HG03045 (cell line): ENCODE results near the gene GADD45B.
A peak's percentile ranks its signal among the peaks of the same experiment; 100 is the strongest.

Source experiments
- ATAC-seq: cut with Tn5 transposase; IDR thresholded peaks from one replicate; pipeline ENCODE4 v1.9.1; 2021; ENCODE audit warnings: mild to moderate bottlenecking, moderate library complexity; ENCODE audit not compliant: unreplicated experiment

The GADD45B gene

GRCh38 chr19:2475702-2476450 is at the start of gene GADD45B:
Gene GADD45B, plus strand, starts transcription at chr19:2476127. Its CDS starts 232 bp downstream, at chr19:2476359.
- peak; percentile 48 for ATAC-seq

GRCh38 chr19:2426611-2427428 is 49.1 kb upstream of the GADD45B start:
- ATAC-seq: peak; percentile 7

GRCh38 chr19:2427429-2428320 is 48.3 kb upstream of the GADD45B start, which contains the start of gene TIMM13:
Gene TIMM13, minus strand, starts transcription at chr19:2427586. Its CDS starts 53 bp downstream, at chr19:2427533.
- ATAC-seq: peak; percentile 80

GRCh38 chr19:2428321-2428690 is 47.6 kb upstream of the GADD45B start:
- ATAC-seq: no peak

- no peak for ATAC-seq
These were observed 46.9 kb upstream of the GADD45B start for GRCh38 chr19:2428756-2429711.

- no peak for ATAC-seq
These were observed 45.9 kb upstream of the GADD45B start for GRCh38 chr19:2429917-2430535.

- no peak for ATAC-seq
These were observed 44.4 kb upstream of the GADD45B start for GRCh38 chr19:2431318-2432055.

- no peak for ATAC-seq
These were observed 43.6 kb upstream of the GADD45B start for GRCh38 chr19:2432131-2432848.

GRCh38 chr19:2433854-2434253 is 42.1 kb upstream of the GADD45B start:
- ATAC-seq: no peak

- no peak for ATAC-seq
These were observed 41.7 kb upstream of the GADD45B start for GRCh38 chr19:2434267-2434666.

- ATAC-seq: no peak
These were observed 41.1 kb upstream of the GADD45B start for GRCh38 chr19:2434721-2435265.

GRCh38 chr19:2436384-2436783 is 39.5 kb upstream of the GADD45B start:
- no peak for ATAC-seq

- no peak for ATAC-seq
These were observed 39.0 kb upstream of the GADD45B start for GRCh38 chr19:2436926-2437325.

- no peak for ATAC-seq
These were observed 37.7 kb upstream of the GADD45B start for GRCh38 chr19:2438178-2438577.

GRCh38 chr19:2440515-2440914 is 35.4 kb upstream of the GADD45B start:
- no peak for ATAC-seq

- ATAC-seq: no peak
These were observed 34.7 kb upstream of the GADD45B start for GRCh38 chr19:2441096-2441752.

GRCh38 chr19:2443116-2443784 is 32.7 kb upstream of the GADD45B start:
- ATAC-seq: no peak
